Measurements from ENCODE around the gene TANC2.

Gene TANC2

DNA sequence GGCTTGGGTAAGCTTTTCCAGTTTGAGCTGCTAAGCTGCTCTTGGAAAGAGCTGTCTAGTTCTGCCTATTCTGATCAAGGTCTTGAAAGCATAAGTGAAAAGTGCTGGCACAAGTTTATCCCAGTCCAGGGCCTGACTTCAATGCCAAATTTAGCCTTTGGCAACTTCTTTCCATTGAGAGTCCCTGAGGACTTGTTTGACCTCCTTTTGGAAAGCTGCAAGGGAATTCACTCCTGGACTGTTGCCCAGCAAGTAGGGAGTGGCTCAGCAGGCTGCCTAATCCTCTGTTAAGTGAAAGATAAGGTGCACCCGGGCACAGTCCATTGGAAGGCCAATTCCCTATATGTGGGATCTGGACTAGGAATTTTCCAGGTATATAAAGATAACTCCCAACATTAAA lies 16.0 kb upstream of the TANC2 start:
- H3K4me3 ChIP-seq (ENCODE audit: low read depth, low read length): no peak overlapping the region
- peak; percentile 63 for DNase-seq (ENCODE audit: low read depth, low spot score)
- TF ChIP-seq, protein P1, sequence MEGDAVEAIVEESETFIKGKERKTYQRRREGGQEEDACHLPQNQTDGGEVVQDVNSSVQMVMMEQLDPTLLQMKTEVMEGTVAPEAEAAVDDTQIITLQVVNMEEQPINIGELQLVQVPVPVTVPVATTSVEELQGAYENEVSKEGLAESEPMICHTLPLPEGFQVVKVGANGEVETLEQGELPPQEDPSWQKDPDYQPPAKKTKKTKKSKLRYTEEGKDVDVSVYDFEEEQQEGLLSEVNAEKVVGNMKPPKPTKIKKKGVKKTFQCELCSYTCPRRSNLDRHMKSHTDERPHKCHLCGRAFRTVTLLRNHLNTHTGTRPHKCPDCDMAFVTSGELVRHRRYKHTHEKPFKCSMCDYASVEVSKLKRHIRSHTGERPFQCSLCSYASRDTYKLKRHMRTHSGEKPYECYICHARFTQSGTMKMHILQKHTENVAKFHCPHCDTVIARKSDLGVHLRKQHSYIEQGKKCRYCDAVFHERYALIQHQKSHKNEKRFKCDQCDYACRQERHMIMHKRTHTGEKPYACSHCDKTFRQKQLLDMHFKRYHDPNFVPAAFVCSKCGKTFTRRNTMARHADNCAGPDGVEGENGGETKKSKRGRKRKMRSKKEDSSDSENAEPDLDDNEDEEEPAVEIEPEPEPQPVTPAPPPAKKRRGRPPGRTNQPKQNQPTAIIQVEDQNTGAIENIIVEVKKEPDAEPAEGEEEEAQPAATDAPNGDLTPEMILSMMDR (IDR thresholded peaks at IDR 0.05; ENCODE audit: insufficient read depth, low read length, missing control alignments): no peak
- CTCF ChIA-PET: no interaction called here
- POLR2A ChIA-PET: no interaction called here

DNA sequence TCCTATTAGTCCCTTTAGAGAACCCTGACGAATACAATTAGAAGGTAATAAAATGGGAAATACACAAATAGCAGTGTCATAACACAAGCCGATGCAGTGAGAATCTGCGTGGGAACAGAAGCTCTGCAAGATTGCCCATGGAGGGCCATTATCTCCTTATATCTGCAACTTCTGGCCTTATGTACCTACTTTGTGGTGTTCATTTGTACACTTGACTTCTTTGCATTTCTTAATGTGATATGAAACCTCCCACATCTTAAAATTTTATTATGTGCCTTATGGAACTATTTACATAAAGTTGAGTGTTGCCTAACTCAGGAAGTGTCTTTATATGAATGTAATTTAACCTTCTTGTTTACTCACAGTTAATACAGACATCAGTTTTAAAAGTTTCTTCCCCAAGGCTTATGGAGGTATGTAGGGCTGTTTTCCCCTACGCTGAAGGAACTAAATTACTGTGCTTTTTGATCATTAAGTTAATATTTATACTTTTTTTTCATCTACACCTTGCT lies 10.1 kb upstream of the TANC2 start:
- CTCF ChIA-PET: no interaction called here
- no peak overlapping the region for H3K4me3 ChIP-seq (ENCODE audit: low read depth, low read length)
- TF ChIP-seq, protein P1 (IDR thresholded peaks at IDR 0.05; ENCODE audit: insufficient read depth, low read length, missing control alignments): no peak
- POLR2A ChIA-PET: no interaction called here
- DNase-seq (ENCODE audit: low read depth, low spot score): no peak

DNA sequence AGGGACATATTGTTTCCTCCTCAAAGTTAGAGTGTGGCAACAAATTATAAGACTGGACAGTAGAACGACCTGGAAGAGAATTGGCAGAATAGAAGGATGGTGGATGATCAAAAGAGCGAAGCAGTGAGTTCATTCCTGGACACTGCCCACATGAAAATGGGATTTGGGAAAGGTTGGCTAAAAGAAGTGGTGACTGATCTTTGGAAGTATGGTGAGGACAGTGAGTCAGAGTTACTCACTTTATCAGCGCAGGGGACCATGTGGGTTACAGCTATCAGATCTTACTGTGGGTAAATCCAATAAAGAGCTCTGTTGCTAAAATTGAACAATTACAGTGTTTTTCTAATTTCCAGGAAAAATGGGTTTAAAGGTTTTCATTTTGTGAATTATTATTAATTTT lies 2.7 kb upstream of the TANC2 start:
- TF ChIP-seq, protein P1 (IDR thresholded peaks at IDR 0.05; ENCODE audit: insufficient read depth, low read length, missing control alignments): no peak
- DNase-seq (ENCODE audit: low read depth, low spot score): no peak
- no peak overlapping the region for H3K4me3 ChIP-seq (ENCODE audit: low read depth, low read length)
- ChIA-PET CTCF (interaction anchor here (1.1 kb wide), 1 partner anchor 138 kb away, joined by 4 read pairs; no protein-coding TSS in a partner anchor), POLR2A (no interaction called here)

DNA sequence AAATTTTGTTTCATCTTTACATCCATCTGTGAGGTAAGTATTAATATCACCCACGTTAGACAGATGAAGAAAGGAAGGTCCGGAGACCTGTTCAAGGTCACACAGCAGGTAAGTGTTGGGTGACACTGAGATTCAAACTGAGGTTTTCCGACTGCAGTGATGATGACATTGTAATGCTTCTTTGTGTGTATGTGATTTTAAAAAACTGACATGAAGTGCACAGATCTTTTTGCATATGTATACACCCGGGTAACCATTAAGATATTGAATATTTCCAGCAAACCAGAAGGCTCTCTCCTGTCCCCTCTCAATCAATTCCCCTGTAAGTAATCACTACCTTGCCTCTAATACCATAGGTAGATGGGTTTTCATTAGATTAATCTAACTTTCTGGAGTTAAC lies 1.5 kb upstream of the TANC2 start:
- ChIA-PET POLR2A (interaction anchor here (0.7 kb wide), 1 partner anchor 122 kb away, joined by 3 read pairs; no protein-coding TSS in a partner anchor), CTCF (interaction anchor here (0.8 to 1.4 kb wide), 3 partner anchors 23 to 256 kb away, joined by 4 to 5 read pairs (median 5); no protein-coding TSS in a partner anchor)
- TF ChIP-seq, protein P1 (IDR thresholded peaks at IDR 0.05; ENCODE audit: insufficient read depth, low read length, missing control alignments): no peak
- no peak for DNase-seq (ENCODE audit: low read depth, low spot score)
- no peak overlapping the region for H3K4me3 ChIP-seq (ENCODE audit: low read depth, low read length)

DNA sequence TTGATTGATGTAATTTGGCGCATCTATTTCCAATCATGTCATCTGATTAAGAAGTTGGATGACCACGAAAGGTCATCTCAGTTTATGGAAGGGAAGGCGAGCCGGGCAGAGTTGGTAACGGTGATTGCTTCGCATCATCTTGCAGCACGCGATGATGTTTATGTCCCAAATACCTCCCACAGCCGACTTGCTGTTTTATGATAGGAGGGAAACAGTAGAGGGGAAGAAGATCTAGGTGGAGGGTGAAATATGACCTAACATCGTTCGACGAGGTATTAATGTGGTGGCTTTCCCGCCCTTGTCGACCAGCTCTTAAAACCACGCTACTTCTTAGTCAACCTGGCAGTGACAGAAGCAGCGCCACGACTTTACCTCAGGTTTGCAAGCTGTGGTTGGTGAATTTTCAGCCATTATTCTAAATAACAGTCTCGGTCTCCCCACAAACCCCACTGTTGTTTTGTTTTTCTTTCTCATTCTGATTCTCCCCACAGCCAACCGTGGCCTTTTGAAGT lies 805 bp upstream of the TANC2 start:
- ChIA-PET CTCF (interaction anchor here (0.6 to 1.4 kb wide), 5 partner anchors 8 to 400 kb away, joined by 3 to 6 read pairs (median 4); no protein-coding TSS in a partner anchor), POLR2A (interaction anchor here (0.6 to 1.0 kb wide), 2 partner anchors 10 to 117 kb away, joined by 3 read pairs; no protein-coding TSS in a partner anchor)
- no peak for DNase-seq (ENCODE audit: low read depth, low spot score)
- H3K4me3 ChIP-seq (ENCODE audit: low read depth, low read length): no peak overlapping the region; the same call in 1 of the 2 replicates
- TF ChIP-seq, protein P1 (IDR thresholded peaks at IDR 0.05; ENCODE audit: insufficient read depth, low read length, missing control alignments): no peak

DNA sequence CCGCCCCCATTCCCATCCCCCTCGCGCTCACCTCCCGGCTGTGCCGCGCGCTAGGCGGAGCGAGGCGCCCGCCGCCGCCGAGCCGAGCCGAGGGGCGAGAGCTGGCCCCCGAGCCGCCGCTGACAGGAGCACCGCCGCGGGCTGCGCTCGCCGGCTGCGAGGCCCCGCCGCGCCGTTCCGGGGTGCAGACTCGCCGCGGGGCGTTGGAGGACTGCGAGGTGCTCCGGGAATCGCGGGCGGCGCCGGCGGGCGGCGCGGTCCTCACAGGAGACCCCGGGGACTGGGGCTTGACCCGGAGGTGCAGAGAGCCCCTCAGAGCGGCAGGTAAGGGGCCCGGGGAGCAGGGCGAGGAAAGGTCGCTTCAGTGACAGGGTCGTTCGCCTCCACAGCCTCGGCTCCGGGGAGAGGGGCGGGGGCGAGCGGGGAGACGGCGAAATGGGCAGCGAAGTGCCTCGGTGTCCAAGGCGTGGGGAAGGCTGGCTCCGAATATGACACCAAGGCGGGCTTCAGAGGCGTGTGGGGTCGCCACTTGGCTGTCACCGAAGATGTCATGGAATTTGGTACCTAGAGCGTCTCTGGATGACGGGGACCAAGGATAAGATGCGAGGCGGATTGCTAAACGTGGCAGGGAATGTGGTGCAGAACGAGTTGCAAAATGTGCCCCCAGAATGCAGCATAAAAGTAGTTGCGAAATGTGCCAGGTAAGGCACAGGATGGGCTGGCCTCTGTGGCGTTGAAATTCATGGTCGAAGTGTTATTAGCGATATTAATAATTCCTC lies 580 bp downstream of the TANC2 start:
- DNase-seq (ENCODE audit: low read depth, low spot score): no peak
- ChIA-PET CTCF (interaction anchor here (0.6 to 1.1 kb wide), 5 partner anchors 14 to 262 kb away, joined by 3 to 4 read pairs (median 3); no protein-coding TSS in a partner anchor), POLR2A (interaction anchor here (0.7 kb wide), 1 partner anchor 283 kb away, joined by 3 read pairs; no protein-coding TSS in a partner anchor)
- TF ChIP-seq, protein P1 (IDR thresholded peaks at IDR 0.05; ENCODE audit: insufficient read depth, low read length, missing control alignments): no peak
- peak overlapping the region; percentile 83 for H3K4me3 ChIP-seq (ENCODE audit: low read depth, low read length)
